Fibroblast of villous mesenchyme (primary cell): ENCODE measurements around the gene PIEZO2. TPM values are rescaled to one million over a fixed set of nuclear protein-coding genes. Genes with fewer than 3 reads are reported as not detected.
"Not testable (repeated sequence)": the region's sequence is repeated elsewhere in the genome, so short reads cannot be mapped to it uniquely, and the experiment has no call there.

ENCODE experiments used
- DNase-seq: peaks from one replicate; pipeline ENCODE4 v3.0.0-alpha.2; 2010; ENCODE audit warnings: low read depth
- H3K4me3 ChIP-seq: 2 replicates; pipeline ENCODE4 v1.5.1; 2011; ENCODE audit warnings: low read depth, mild to moderate bottlenecking, low read length
- CTCF ChIP-seq: IDR thresholded peaks from 2 replicates; pipeline ENCODE4 v1.5.1; 2012; ENCODE audit warnings: low read depth, mild to moderate bottlenecking, low read length; ENCODE audit not compliant: insufficient read depth
- total RNA-seq: library from RNA; depleted of rRNA; stranded (reverse); fragments of >200 nt; gene quantifications from 2 replicates; pipeline ENCODE4 v1.2.3, GENCODE V29; 2012

PIEZO2 gene
- total RNA-seq, 1 donor = 1.7 TPM

GRCh38 chr18:11175266-11175979 lies 26.1 kb upstream of the PIEZO2 start:
- DNase-seq = peak; percentile 26
- no peak overlapping the region for H3K4me3 ChIP-seq
- TF ChIP-seq CTCF = no peak

- not testable (repeated sequence) for H3K4me3 ChIP-seq, DNase-seq
Measured at GRCh38 chr18:11174179-11174578, 24.8 kb upstream of the PIEZO2 start.

GRCh38 chr18:11167778-11168177 lies 18.4 kb upstream of the PIEZO2 start:
- TF ChIP-seq CTCF = no peak
- H3K4me3 ChIP-seq = no peak overlapping the region
- peak; percentile 46 for DNase-seq

- no peak for TF ChIP-seq CTCF
- DNase-seq = no peak
- H3K4me3 ChIP-seq = no peak overlapping the region
Measured at GRCh38 chr18:11165952-11166351, 16.6 kb upstream of the PIEZO2 start.

GRCh38 chr18:11165138-11165537 lies 15.8 kb upstream of the PIEZO2 start:
- no peak overlapping the region for H3K4me3 ChIP-seq
- no peak for DNase-seq
- no peak for TF ChIP-seq CTCF

- peak; percentile 74 for TF ChIP-seq CTCF
- DNase-seq = peak; percentile 39
- H3K4me3 ChIP-seq = no peak overlapping the region
Measured at GRCh38 chr18:11163665-11164064, 14.3 kb upstream of the PIEZO2 start.

- TF ChIP-seq CTCF = no peak
- H3K4me3 ChIP-seq = no peak overlapping the region
- DNase-seq = no peak
Measured at GRCh38 chr18:11162889-11163288, 13.5 kb upstream of the PIEZO2 start.
